Sigmoid colon (tissue), 7 donors: ENCODE results near the gene IFIT1. TPM values are rescaled to one million over a fixed set of nuclear protein-coding genes. Genes with fewer than 3 reads are reported as not detected.
"Not testable (repeated sequence)": the region's sequence is repeated elsewhere in the genome, so short reads cannot be mapped to it uniquely, and the experiment has no call there.

Source experiments
- DNase-seq: peaks from one replicate; pipeline ENCODE4 v3.0.0-alpha.2; 2019
- H3K27ac ChIP-seq, 4 donors: fragments of 200-600 bp; sonication (generic); one replicate each; pipeline ENCODE4 v1.5.1; 2016 to 2019; ENCODE audit warnings: mild to moderate bottlenecking in 1 of 4
- H3K27me3 ChIP-seq, 3 donors: fragments of 200-600 bp; sonication (generic); one replicate each; pipeline ENCODE4 v1.5.1; 2019; ENCODE audit warnings: mild to moderate bottlenecking in 1 of 3
- H3K36me3 ChIP-seq, 4 donors: fragments of 200-600 bp; sonication (generic); one replicate each; pipeline ENCODE4 v1.5.1; 2016 to 2019
- H3K4me1 ChIP-seq, 4 donors: fragments of 200-600 bp; sonication (generic); one replicate each; pipeline ENCODE4 v1.5.1; 2017 to 2019
- H3K4me3 ChIP-seq, 4 donors: fragments of 200-600 bp; sonication (generic); one replicate each; pipeline ENCODE4 v1.5.1; 2017 to 2019; ENCODE audit warnings: mild to moderate bottlenecking in 2 of 4, moderate library complexity in 1 of 4
- H3K9me3 ChIP-seq, 4 donors: fragments of 200-600 bp in 3 of 4; sonication (generic) in 3 of 4; one replicate each; pipeline versions ENCODE4 v1.5.1 to v1.6.1; 2013 to 2019
- CTCF ChIP-seq, 4 experiments: fragments of 450-650 bp in 3 of 4; fragments of 200-600 bp in 1 of 4; IDR thresholded peaks; one replicate each; pipeline ENCODE4 v1.5.1; 2016 to 2019; ENCODE audit warnings: antibody characterized with exemption in 4 of 4, mild to moderate bottlenecking in 3 of 4, moderate library complexity in 2 of 4
- EP300 ChIP-seq, 4 donors: sonication (generic); formaldehyde crosslinking; IDR thresholded peaks; one replicate each; pipeline ENCODE4 v1.6.1; 2017; ENCODE audit warnings: antibody characterized with exemption in 4 of 4
- POLR2A ChIP-seq, 2 donors: fragments of 450-650 bp; IDR thresholded peaks; one replicate each; pipeline ENCODE4 v1.6.1; 2016; ENCODE audit warnings: antibody characterized with exemption in 2 of 2, mild to moderate bottlenecking in 2 of 2, moderate library complexity in 2 of 2
- POLR2AphosphoS5 ChIP-seq, 4 donors: sonication (generic); formaldehyde crosslinking; IDR thresholded peaks; one replicate each; pipeline ENCODE4 v1.6.1; 2017; ENCODE audit warnings: antibody characterized with exemption in 4 of 4
- WGBS, 2 donors: extraction: QIAGEN DNeasy Blood & Tissue Kit; methylation state at CpG; one replicate each; pipeline ENCODE4 v1.1.7; 2013; 5-methylcytosine and 5-hydroxymethylcytosine counted together
- intact Hi-C: fragments of 100-400 bp; cut with DNase I; formaldehyde crosslinking; loops from one replicate; pipeline ENCODE4 v1.15.1; 2023
- polyA plus RNA-seq, 3 donors: library from polyadenylated mRNA; stranded (reverse); fragments of 200-250 nt; gene quantifications; one replicate each; pipeline ENCODE4 v1.2.3, GENCODE V29; 2013
- total RNA-seq, 4 donors: library from RNA; depleted of rRNA; stranded (reverse); fragments of >200 nt; gene quantifications; one replicate each; pipeline ENCODE4 v1.1.0, GENCODE V29; 2016
- donor health status: healthy with polysubstance abuse.
- donor health status: Bipolar disorder and iron deficiency.
- donor health status: healthy.

IFIT1 gene
- total and polyA plus RNA-seq, 7 donors = 6.9 to 33.5 (median 19.4) TPM

- H3K27me3 ChIP-seq = no peaks in the 10 kb centered on the region
- no peak overlapping the region for H3K4me3 ChIP-seq
- 51 to 86% methylated on average over 11 of the region's 11 CpGs for whole genome bisulfite sequencing, 2 donors
- no peak for TF ChIP-seq EP300 (IDR thresholded peaks at IDR 0.05)
- TF ChIP-seq POLR2AphosphoS5 (IDR thresholded peaks at IDR 0.05) = no peak
- peaks cover 0 to 27% (median 2%) of the 10 kb centered on the region in 4 donors for H3K36me3 ChIP-seq
- intact Hi-C loops = no loop called here
- H3K9me3 ChIP-seq = no peaks in the 10 kb centered on the region
- no peaks in the 10 kb centered on the region for H3K4me1 ChIP-seq
- H3K27ac ChIP-seq = no peak overlapping the region
- no peak for DNase-seq
Observed at GRCh38 chr10:89404104-89405047, 12.0 kb downstream of the IFIT1 start.

GRCh38 chr10:89406178-89406577, 13.8 kb downstream of the IFIT1 start:
- H3K4me3 ChIP-seq, intact Hi-C loops, H3K4me1 ChIP-seq, DNase-seq, H3K9me3 ChIP-seq, H3K27me3 ChIP-seq, H3K27ac ChIP-seq: not testable (repeated sequence)
- peaks cover 0 to 27% (median 2%) of the 10 kb centered on the region in 4 donors for H3K36me3 ChIP-seq
- whole genome bisulfite sequencing, 2 donors = 94 to 96% methylated on average over 9 of the region's 9 CpGs

- H3K4me3 ChIP-seq, intact Hi-C loops, DNase-seq: not testable (repeated sequence)
Observed at GRCh38 chr10:89407792-89408191, 15.4 kb downstream of the IFIT1 start.

GRCh38 chr10:89409282-89409681, 16.9 kb downstream of the IFIT1 start:
- H3K27me3 ChIP-seq, DNase-seq, H3K36me3 ChIP-seq, H3K27ac ChIP-seq, H3K4me1 ChIP-seq, H3K4me3 ChIP-seq, H3K9me3 ChIP-seq, intact Hi-C loops: not testable (repeated sequence)
- 97 to 98% methylated on average over 5 of the region's 5 CpGs for WGBS, 2 donors

More at GRCh38 chr10:89407792-89408191, 15.4 kb downstream of the IFIT1 start:
- not testable (repeated sequence) for H3K9me3 ChIP-seq, H3K4me1 ChIP-seq, H3K27ac ChIP-seq, H3K27me3 ChIP-seq
- 95 to 99% methylated on average over 3 of the region's 3 CpGs for WGBS, 2 donors
- H3K36me3 ChIP-seq = peaks cover 0 to 18% (median 2%) of the 10 kb centered on the region in 4 donors

- intact Hi-C loops = loop anchor here (5.0 kb wide), 1 partner anchor 153 kb away; no protein-coding TSS in a partner anchor
- WGBS, 2 donors = 78 to 90% methylated on average over 5 of the region's 5 CpGs
- not testable (repeated sequence) for H3K4me3 ChIP-seq, H3K27ac ChIP-seq, H3K9me3 ChIP-seq, H3K36me3 ChIP-seq, H3K27me3 ChIP-seq, DNase-seq
- peaks cover 0 to 13% (median 8%) of the 10 kb centered on the region in 4 donors for H3K4me1 ChIP-seq
Observed at GRCh38 chr10:89410551-89410950, 18.1 kb downstream of the IFIT1 start.

GRCh38 chr10:89411135-89411534, 18.7 kb downstream of the IFIT1 start:
- not testable (repeated sequence) for H3K4me3 ChIP-seq, H3K36me3 ChIP-seq, H3K27me3 ChIP-seq, H3K27ac ChIP-seq, H3K9me3 ChIP-seq, DNase-seq
- intact Hi-C loops = loop anchor here (5.0 kb wide), 1 partner anchor 154 kb away; no protein-coding TSS in a partner anchor
- 61 to 81% methylated on average over 2 of the region's 2 CpGs for WGBS, 2 donors
- H3K4me1 ChIP-seq = peaks cover 0 to 19% (median 14%) of the 10 kb centered on the region in 4 donors

- H3K27ac ChIP-seq, H3K4me3 ChIP-seq, H3K27me3 ChIP-seq, H3K36me3 ChIP-seq, H3K9me3 ChIP-seq, DNase-seq: not testable (repeated sequence)
- peaks cover 0 to 26% (median 20%) of the 10 kb centered on the region in 4 donors for H3K4me1 ChIP-seq
- WGBS, 2 donors = 85 to 94% methylated on average over 10 of the region's 10 CpGs
- intact Hi-C loops = loop anchor here (5.0 kb wide), 1 partner anchor 155 kb away; no protein-coding TSS in a partner anchor
Observed at GRCh38 chr10:89412276-89412675, 19.9 kb downstream of the IFIT1 start.

GRCh38 chr10:89413398-89413912, 21.0 kb downstream of the IFIT1 start:
- peak overlapping the region; percentile 87 to 96 (median 94) for H3K27ac ChIP-seq
- peaks cover 0 to 5% (median 0%) of the 10 kb centered on the region in 4 donors for H3K36me3 ChIP-seq
- H3K4me1 ChIP-seq = peaks cover 0 to 33% (median 29%) of the 10 kb centered on the region in 4 donors
- DNase-seq = no peak
- peak overlapping the region in 3 of 4 donors; percentile 73 to 82 (median 79) for H3K4me3 ChIP-seq
- WGBS, 2 donors = 77 to 81% methylated on average over 7 of the region's 7 CpGs
- intact Hi-C loops = loop anchor here (5.0 kb wide), 1 partner anchor 156 kb away; no protein-coding TSS in a partner anchor
- H3K9me3 ChIP-seq = no peaks in the 10 kb centered on the region
- no peak for TF ChIP-seq POLR2AphosphoS5 (IDR thresholded peaks at IDR 0.05)
- TF ChIP-seq EP300 (IDR thresholded peaks at IDR 0.05) = no peak
- TF ChIP-seq POLR2A (IDR thresholded peaks at IDR 0.05) = no peak
- TF ChIP-seq CTCF (IDR thresholded peaks at IDR 0.05) = no peak
- no peaks in the 10 kb centered on the region for H3K27me3 ChIP-seq
